Mucosa of stomach (tissue), 1 donor: ENCODE measurements around the gene GALNT17.

Experiments
- H3K27me3 ChIP-seq: one replicate; pipeline ENCODE4 v1.7.0; 2013; ENCODE audit warnings: mild to moderate bottlenecking, low read length; ENCODE audit not compliant: control insufficient read depth, insufficient read depth
- H3K36me3 ChIP-seq: one replicate; pipeline ENCODE4 v1.7.0; 2013; ENCODE audit warnings: low read length; ENCODE audit not compliant: control insufficient read depth, insufficient read depth
- H3K4me1 ChIP-seq: one replicate; pipeline ENCODE4 v1.7.0; 2013; ENCODE audit warnings: mild to moderate bottlenecking, low read length; ENCODE audit not compliant: control insufficient read depth, insufficient read depth
- H3K4me3 ChIP-seq: one replicate; pipeline ENCODE4 v1.7.0; 2013; ENCODE audit warnings: low read length
- H3K9ac ChIP-seq: one replicate; pipeline ENCODE4 v1.7.0; 2013; ENCODE audit warnings: mild to moderate bottlenecking, low read length, moderate library complexity
- H3K9me3 ChIP-seq: one replicate; pipeline ENCODE4 v1.7.0; 2013; ENCODE audit warnings: mild to moderate bottlenecking, low read length, moderate library complexity; ENCODE audit not compliant: control insufficient read depth
- donor health status: Pancreatic carcinoma.

GALNT17 gene

GRCh38 chr7:71746006-71746405 lies 614.1 kb downstream of the GALNT17 start:
- Histone ChIP-seq H3K36me3 (no peaks in the 10 kb centered on the region), H3K4me1 (no peaks in the 10 kb centered on the region), H3K4me3 (no peak overlapping the region), H3K27me3 (no peaks in the 10 kb centered on the region), H3K9me3 (no peaks in the 10 kb centered on the region), H3K9ac (no peak overlapping the region)

GRCh38 chr7:71750290-71750689 lies 618.3 kb downstream of the GALNT17 start:
- peaks cover 18% of the 10 kb centered on the region for H3K27me3 ChIP-seq
- no peaks in the 10 kb centered on the region for H3K9me3 ChIP-seq
- H3K4me3 ChIP-seq = no peak overlapping the region

GRCh38 chr7:71752171-71752935 lies 620.4 kb downstream of the GALNT17 start:
- H3K9me3 ChIP-seq = no peaks in the 10 kb centered on the region
- H3K9ac ChIP-seq = no peak overlapping the region
- H3K36me3 ChIP-seq = no peaks in the 10 kb centered on the region
- no peak overlapping the region for H3K4me3 ChIP-seq
- H3K27me3 ChIP-seq = peaks cover 18% of the 10 kb centered on the region
- peaks cover 6% of the 10 kb centered on the region for H3K4me1 ChIP-seq

More at GRCh38 chr7:71750290-71750689, 618.3 kb downstream of the GALNT17 start:
- Histone ChIP-seq H3K4me1 (peaks cover 6% of the 10 kb centered on the region), H3K36me3 (no peaks in the 10 kb centered on the region), H3K9ac (no peak overlapping the region)

- Histone ChIP-seq H3K36me3 (no peaks in the 10 kb centered on the region), H3K4me3 (no peak overlapping the region), H3K4me1 (peaks cover 6% of the 10 kb centered on the region), H3K9me3 (no peaks in the 10 kb centered on the region), H3K9ac (no peak overlapping the region), H3K27me3 (peaks cover 18% of the 10 kb centered on the region)
Observed at GRCh38 chr7:71753236-71753635, 621.3 kb downstream of the GALNT17 start.

GRCh38 chr7:71753956-71754664 lies 622.2 kb downstream of the GALNT17 start:
- Histone ChIP-seq H3K9ac (no peak overlapping the region), H3K4me3 (no peak overlapping the region), H3K9me3 (no peaks in the 10 kb centered on the region), H3K4me1 (peaks cover 6% of the 10 kb centered on the region), H3K27me3 (peaks cover 18% of the 10 kb centered on the region), H3K36me3 (no peaks in the 10 kb centered on the region)

- Histone ChIP-seq H3K36me3 (no peaks in the 10 kb centered on the region), H3K4me1 (peaks cover 6% of the 10 kb centered on the region), H3K27me3 (peaks cover 18% of the 10 kb centered on the region), H3K9ac (no peak overlapping the region), H3K9me3 (no peaks in the 10 kb centered on the region), H3K4me3 (no peak overlapping the region)
Observed at GRCh38 chr7:71754828-71755227, 622.9 kb downstream of the GALNT17 start.

- H3K4me1 ChIP-seq = no peaks in the 10 kb centered on the region
- H3K27me3 ChIP-seq = no peaks in the 10 kb centered on the region
- no peak overlapping the region for H3K4me3 ChIP-seq
- no peaks in the 10 kb centered on the region for H3K36me3 ChIP-seq
- H3K9me3 ChIP-seq = no peaks in the 10 kb centered on the region
- no peak overlapping the region for H3K9ac ChIP-seq
Observed at GRCh38 chr7:71761336-71761735, 629.4 kb downstream of the GALNT17 start.
